ENCODE measurements around the gene NUBPL.
"Not testable (repeated sequence)": the region's sequence is repeated elsewhere in the genome, so short reads cannot be mapped to it uniquely, and the experiment has no call there.

Gene NUBPL

DNA sequence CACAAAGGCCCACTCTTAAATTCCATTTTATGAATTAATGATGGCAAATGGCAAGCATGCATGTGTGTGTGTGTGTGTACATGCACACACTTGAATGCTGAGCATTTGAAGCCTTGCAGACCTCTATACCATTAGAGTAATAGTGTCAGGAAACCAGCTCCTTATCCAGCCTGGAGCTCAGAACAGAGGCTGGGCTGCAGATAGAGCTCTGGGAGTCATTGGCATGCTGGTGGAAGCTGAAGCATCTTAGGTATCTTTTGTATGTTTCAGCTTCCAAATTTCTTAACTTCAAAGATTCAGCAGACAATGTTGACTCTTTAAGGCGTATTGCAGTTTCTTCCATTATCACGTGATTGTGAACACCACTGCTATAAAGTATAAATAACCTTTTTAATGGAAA is 323.0 kb downstream of the NUBPL start:
- H3K4me1 ChIP-seq (ENCODE audit: control insufficient read depth, insufficient read depth, low read length): no peaks in the 10 kb centered on the region

DNA sequence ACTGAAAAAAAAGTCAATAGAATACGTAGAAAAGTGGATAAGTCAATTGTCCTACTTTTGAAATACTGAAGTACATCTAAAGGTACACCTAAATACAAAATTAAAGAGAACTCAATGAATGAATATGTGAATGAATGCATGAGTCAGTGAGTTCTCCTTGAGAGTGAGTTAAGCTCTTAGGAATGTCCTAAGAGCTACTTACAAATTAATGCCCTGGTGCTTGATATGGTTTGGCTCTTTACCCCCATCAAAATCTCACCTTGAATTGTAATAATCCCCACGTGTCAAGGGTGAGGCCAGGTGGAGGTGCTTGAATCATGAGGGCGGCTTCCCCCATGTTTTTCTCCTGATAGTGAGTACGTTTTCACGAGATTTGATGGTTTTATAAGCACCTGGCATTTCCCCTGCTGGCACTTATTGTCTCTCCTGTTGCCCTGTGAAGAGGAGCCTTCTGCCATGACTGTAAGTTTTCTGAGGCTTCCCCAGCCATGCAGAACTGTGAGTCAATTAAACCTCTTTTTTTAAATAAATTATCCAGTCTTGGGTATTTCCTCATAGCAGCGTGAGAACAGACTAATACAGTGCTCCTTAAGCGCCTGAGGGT is 323.7 kb downstream of the NUBPL start:
- Histone ChIP-seq H3K4me1 (ENCODE audit: control insufficient read depth, insufficient read depth, low read length) (no peaks in the 10 kb centered on the region), H3K27ac (ENCODE audit: low read depth, low read length) (no peak overlapping the region), H3K27me3 (ENCODE audit: control insufficient read depth, insufficient read depth, low read length) (no peaks in the 10 kb centered on the region), H3K9ac (ENCODE audit: low read length) (no peak overlapping the region), H3K4me3 (ENCODE audit: low read length) (no peak overlapping the region), H3K36me3 (ENCODE audit: control insufficient read depth, insufficient read depth, low read length) (no peaks in the 10 kb centered on the region)

More for the DNA sequence above, 323.0 kb downstream of the NUBPL start:
- no peak overlapping the region for H3K9ac ChIP-seq (ENCODE audit: low read length)
- no peaks in the 10 kb centered on the region for H3K36me3 ChIP-seq (ENCODE audit: control insufficient read depth, insufficient read depth, low read length)
- H3K4me3 ChIP-seq (ENCODE audit: low read length): no peak overlapping the region
- no peaks in the 10 kb centered on the region for H3K27me3 ChIP-seq (ENCODE audit: control insufficient read depth, insufficient read depth, low read length)
- H3K27ac ChIP-seq (ENCODE audit: low read depth, low read length): no peak overlapping the region

DNA sequence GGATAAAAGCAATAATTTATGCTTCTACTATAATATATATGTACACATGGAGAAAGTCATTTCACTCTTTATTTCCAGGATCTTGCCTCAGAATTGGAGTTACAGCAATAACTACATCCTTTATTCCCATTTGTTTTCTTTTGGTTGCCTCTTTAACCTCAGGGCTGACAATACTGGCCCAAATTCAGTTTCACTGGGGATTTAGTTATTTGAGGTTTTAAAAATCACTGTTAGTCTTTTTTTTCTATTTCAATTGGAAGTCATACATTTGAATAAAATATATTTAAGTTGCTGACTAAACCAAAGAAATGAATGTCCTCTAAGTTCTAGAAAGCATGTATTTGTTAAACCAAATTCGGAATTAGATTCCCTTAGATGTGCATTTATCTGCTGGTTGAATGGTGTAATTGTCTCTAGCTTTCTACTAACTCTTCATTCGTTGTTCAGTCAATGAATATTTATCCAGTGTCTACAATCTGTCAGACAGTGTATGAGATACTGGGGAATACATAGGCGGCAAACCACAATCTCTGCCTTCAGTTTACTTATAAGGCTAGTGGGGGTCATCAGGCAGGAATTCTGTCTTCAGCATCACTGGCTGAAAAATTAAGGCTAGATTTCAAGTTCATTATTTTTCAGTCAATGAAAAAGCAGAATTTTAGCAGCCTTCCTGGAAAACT is 325.1 kb downstream of the NUBPL start:
- H3K27ac ChIP-seq (ENCODE audit: low read depth, low read length): no peak overlapping the region
- no peak overlapping the region for H3K4me3 ChIP-seq (ENCODE audit: low read length)

DNA sequence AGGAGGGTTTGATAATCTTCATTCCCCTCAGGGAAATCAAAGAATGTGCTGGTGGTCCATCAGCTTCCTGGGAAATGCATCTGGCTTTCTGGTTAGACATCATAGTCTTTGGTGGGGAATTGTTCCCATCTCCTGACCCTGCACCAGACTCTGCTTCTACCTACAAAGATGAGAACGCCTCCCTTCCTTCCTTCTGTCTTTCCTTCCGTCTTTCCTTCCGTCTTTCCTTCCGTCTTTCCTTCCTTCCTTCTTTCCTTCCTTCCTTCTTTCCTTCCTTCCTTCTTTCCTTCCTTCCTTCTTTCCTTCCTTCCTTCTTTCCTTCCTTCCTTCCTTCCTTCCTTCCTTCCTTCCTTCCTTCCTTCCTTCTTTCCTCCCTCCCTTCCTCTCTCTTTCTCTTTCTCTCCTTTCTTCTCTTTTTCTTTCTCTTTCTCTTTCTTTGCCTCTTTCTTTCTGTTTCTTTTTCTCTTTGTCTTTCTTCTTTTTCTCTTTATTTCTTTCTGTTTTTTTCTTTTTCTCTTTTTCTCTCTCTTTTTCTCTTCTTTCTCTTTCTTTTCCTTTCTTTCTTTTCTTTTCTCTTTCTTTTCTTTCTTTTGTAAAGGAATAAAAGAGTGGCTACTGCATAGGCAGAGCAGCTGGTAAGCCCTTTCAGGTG is 326.9 kb downstream of the NUBPL start:
- H3K27me3 ChIP-seq (ENCODE audit: control insufficient read depth, insufficient read depth, low read length): no peaks in the 10 kb centered on the region
- no peaks in the 10 kb centered on the region for H3K4me1 ChIP-seq (ENCODE audit: control insufficient read depth, insufficient read depth, low read length)
- H3K9ac ChIP-seq (ENCODE audit: low read length): no peak overlapping the region
- no peak overlapping the region for H3K27ac ChIP-seq (ENCODE audit: low read depth, low read length)
- no peak overlapping the region for H3K4me3 ChIP-seq (ENCODE audit: low read length)
- no peaks in the 10 kb centered on the region for H3K36me3 ChIP-seq (ENCODE audit: control insufficient read depth, insufficient read depth, low read length)

More for the DNA sequence above, 325.1 kb downstream of the NUBPL start:
- no peaks in the 10 kb centered on the region for H3K27me3 ChIP-seq (ENCODE audit: control insufficient read depth, insufficient read depth, low read length)
- H3K9ac ChIP-seq (ENCODE audit: low read length): no peak overlapping the region
- no peaks in the 10 kb centered on the region for H3K4me1 ChIP-seq (ENCODE audit: control insufficient read depth, insufficient read depth, low read length)
- H3K36me3 ChIP-seq (ENCODE audit: control insufficient read depth, insufficient read depth, low read length): no peaks in the 10 kb centered on the region

DNA sequence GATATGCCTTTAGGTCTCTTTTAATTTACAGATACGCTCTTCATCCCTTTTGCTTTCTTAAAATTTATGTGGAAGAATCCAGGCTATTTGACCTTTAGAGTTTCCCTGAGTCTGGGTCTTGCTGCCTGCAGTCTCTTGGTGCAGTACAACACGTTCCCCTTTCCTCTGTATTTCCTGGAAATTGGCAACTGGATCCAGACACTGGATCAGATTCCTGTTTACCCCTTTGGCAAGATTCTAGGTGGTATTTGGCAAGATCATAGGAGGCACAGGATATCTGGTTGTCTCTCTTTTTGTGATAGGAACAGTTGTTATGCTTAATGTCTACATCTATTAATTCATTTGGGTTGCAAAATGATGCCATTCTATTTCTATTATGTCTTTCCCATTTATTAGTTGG is 328.1 kb downstream of the NUBPL start:
- no peak overlapping the region for H3K4me3 ChIP-seq (ENCODE audit: low read length)
- H3K27me3 ChIP-seq (ENCODE audit: control insufficient read depth, insufficient read depth, low read length): no peaks in the 10 kb centered on the region
- H3K4me1 ChIP-seq (ENCODE audit: control insufficient read depth, insufficient read depth, low read length): no peaks in the 10 kb centered on the region
- H3K36me3 ChIP-seq (ENCODE audit: control insufficient read depth, insufficient read depth, low read length): no peaks in the 10 kb centered on the region
- no peak overlapping the region for H3K27ac ChIP-seq (ENCODE audit: low read depth, low read length)
- H3K9ac ChIP-seq (ENCODE audit: low read length): no peak overlapping the region

DNA sequence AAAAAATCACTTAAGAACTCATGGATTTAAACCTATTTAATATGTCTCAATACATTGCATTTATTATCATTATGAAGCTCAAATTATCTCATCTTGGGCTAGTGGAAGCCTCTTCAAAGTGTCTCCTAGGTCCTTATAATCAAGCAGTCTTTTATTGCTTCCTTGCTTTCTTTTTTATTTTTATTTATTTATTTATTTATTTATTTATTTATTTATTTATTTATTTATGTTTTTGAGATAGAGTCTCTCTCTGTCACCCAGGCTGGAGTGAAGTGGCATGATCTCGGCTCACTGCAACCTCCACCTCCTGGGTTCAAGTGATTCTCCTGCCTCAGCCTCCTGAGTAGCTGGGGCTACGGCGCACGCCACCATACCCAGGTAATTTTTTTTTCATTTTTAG is 329.0 kb downstream of the NUBPL start:
- not testable (repeated sequence) for H3K4me3 ChIP-seq (ENCODE audit: low read length); H3K4me1 ChIP-seq (ENCODE audit: control insufficient read depth, insufficient read depth, low read length); H3K27ac ChIP-seq (ENCODE audit: low read depth, low read length); H3K9ac ChIP-seq (ENCODE audit: low read length); H3K27me3 ChIP-seq (ENCODE audit: control insufficient read depth, insufficient read depth, low read length); H3K36me3 ChIP-seq (ENCODE audit: control insufficient read depth, insufficient read depth, low read length)

DNA sequence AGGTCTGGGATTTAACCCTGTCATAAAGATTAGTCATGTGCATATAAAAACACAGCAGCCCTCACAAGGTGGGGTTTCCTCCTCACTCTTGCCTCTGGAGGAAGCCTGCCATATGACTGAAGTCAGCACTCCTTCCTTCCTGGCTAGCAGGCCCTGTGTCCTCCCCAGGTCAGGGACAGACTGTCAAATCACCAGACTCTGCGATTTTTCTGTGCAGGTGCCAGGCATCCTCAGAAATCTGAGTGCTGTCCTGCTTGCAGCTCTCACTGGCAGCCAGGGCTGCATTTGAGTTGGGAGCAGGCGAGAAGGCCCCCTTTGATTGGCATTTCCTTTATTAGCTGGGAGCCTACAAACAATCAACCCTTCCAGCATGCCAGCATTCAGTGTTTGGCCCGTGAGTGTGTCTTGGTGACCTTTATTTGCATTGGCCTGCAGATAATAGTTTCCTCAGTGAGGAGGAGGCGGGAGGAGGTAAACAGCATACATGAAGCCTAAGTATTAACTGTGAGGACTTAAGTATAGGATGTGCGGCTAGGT is 332.1 kb downstream of the NUBPL start:
- no peaks in the 10 kb centered on the region for H3K36me3 ChIP-seq (ENCODE audit: control insufficient read depth, insufficient read depth, low read length)
- H3K9ac ChIP-seq (ENCODE audit: low read length): no peak overlapping the region
- no peaks in the 10 kb centered on the region for H3K27me3 ChIP-seq (ENCODE audit: control insufficient read depth, insufficient read depth, low read length)
- no peaks in the 10 kb centered on the region for H3K4me1 ChIP-seq (ENCODE audit: control insufficient read depth, insufficient read depth, low read length)
- no peak overlapping the region for H3K4me3 ChIP-seq (ENCODE audit: low read length)
- no peak overlapping the region for H3K27ac ChIP-seq (ENCODE audit: low read depth, low read length)

DNA sequence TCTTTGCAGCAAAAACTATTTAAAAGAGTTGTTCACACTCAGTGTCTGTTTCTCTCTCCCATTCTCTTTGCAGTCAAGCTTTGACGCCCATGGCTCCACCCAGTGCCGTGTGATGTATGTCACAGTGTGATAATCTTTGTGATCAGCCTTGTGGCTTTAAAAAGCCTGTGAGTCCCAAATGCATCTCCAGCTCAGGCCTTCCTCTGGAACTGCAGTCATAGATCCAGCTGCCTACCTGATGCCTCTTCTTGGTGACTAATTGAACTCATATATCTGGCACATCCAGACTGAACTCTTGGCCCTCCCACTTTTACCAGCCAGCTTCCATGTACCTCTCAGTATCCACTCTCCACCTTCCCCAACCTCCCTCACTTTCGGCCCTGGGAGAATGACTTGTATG is 333.1 kb downstream of the NUBPL start:
- Histone ChIP-seq H3K9ac (ENCODE audit: low read length) (no peak overlapping the region), H3K27ac (ENCODE audit: low read depth, low read length) (no peak overlapping the region), H3K27me3 (ENCODE audit: control insufficient read depth, insufficient read depth, low read length) (no peaks in the 10 kb centered on the region), H3K36me3 (ENCODE audit: control insufficient read depth, insufficient read depth, low read length) (no peaks in the 10 kb centered on the region), H3K4me3 (ENCODE audit: low read length) (no peak overlapping the region), H3K4me1 (ENCODE audit: control insufficient read depth, insufficient read depth, low read length) (no peaks in the 10 kb centered on the region)

DNA sequence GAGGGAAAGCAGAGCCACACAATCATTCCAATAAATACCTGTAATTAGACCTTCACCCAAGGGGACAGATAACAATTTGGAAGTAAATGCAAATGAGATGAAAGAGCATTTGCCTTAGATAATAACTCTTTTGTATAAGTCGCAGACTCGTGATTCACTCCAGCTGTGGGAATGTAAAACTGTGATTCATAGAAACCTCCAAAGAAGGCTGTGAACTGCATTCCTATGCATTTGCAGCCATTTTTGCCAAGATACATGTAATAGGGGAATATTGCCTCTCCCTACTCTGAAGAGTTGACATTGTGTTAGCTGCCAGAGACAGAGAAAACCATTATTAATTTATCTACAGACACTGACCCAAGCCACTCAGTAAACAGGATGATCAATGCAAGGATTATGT is 334.0 kb downstream of the NUBPL start:
- Histone ChIP-seq H3K27me3 (ENCODE audit: control insufficient read depth, insufficient read depth, low read length) (no peaks in the 10 kb centered on the region), H3K27ac (ENCODE audit: low read depth, low read length) (no peak overlapping the region), H3K9ac (ENCODE audit: low read length) (no peak overlapping the region), H3K4me3 (ENCODE audit: low read length) (no peak overlapping the region), H3K36me3 (ENCODE audit: control insufficient read depth, insufficient read depth, low read length) (no peaks in the 10 kb centered on the region), H3K4me1 (ENCODE audit: control insufficient read depth, insufficient read depth, low read length) (no peaks in the 10 kb centered on the region)

DNA sequence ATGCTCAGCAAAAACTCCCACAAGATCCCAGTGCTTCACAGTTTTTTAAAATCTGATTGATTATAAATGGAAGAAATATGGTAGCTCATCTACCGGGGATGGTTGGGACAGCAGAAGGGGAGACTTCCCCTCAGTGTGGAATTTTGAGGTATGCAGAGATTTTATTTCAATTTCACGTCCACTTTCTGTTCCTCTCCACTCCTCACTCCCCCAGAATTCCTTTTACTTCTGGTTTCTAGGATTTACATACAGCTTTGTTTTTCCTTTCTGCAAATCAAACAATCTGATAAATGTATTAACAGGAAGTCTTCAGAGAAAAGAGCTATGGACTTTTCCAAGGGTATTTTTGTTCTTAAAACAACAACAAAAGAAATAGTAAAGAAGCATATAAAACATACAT is 334.4 kb downstream of the NUBPL start:
- Histone ChIP-seq H3K27ac (ENCODE audit: low read depth, low read length) (no peak overlapping the region), H3K4me3 (ENCODE audit: low read length) (no peak overlapping the region), H3K9ac (ENCODE audit: low read length) (no peak overlapping the region), H3K36me3 (ENCODE audit: control insufficient read depth, insufficient read depth, low read length) (no peaks in the 10 kb centered on the region), H3K4me1 (ENCODE audit: control insufficient read depth, insufficient read depth, low read length) (no peaks in the 10 kb centered on the region), H3K27me3 (ENCODE audit: control insufficient read depth, insufficient read depth, low read length) (no peaks in the 10 kb centered on the region)

DNA sequence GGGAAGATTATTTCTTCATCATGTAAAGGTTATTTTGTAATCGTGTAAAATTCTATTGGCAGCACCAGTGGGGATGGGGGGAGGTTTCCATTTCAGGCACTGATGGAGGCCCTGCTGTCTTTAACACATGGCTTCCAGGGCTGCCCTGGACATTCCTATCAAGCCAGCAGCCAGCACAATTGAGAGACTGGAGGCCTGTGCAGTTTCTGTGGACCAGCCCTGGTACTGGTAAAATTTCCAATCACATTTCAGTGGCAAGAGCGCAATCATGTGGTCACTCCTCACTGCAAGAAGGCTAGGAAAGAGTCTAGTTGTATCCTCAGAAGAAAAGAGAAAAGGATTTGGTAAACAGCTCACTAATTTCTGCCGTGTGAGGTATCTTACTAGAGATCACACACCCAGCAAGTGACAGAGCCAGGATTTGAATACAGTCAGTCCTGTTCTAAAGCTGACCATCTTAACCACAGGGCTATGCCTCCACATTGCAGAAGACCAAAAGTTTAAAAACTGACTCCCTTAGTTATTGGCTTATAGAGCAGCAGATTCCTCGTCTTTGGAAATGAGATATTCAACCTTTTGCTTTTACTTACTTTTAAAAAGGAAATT is 336.5 kb downstream of the NUBPL start:
- H3K4me1 ChIP-seq (ENCODE audit: control insufficient read depth, insufficient read depth, low read length): no peaks in the 10 kb centered on the region
- no peak overlapping the region for H3K9ac ChIP-seq (ENCODE audit: low read length)
- H3K4me3 ChIP-seq (ENCODE audit: low read length): no peak overlapping the region
- no peaks in the 10 kb centered on the region for H3K27me3 ChIP-seq (ENCODE audit: control insufficient read depth, insufficient read depth, low read length)
- no peak overlapping the region for H3K27ac ChIP-seq (ENCODE audit: low read depth, low read length)
- H3K36me3 ChIP-seq (ENCODE audit: control insufficient read depth, insufficient read depth, low read length): no peaks in the 10 kb centered on the region

DNA sequence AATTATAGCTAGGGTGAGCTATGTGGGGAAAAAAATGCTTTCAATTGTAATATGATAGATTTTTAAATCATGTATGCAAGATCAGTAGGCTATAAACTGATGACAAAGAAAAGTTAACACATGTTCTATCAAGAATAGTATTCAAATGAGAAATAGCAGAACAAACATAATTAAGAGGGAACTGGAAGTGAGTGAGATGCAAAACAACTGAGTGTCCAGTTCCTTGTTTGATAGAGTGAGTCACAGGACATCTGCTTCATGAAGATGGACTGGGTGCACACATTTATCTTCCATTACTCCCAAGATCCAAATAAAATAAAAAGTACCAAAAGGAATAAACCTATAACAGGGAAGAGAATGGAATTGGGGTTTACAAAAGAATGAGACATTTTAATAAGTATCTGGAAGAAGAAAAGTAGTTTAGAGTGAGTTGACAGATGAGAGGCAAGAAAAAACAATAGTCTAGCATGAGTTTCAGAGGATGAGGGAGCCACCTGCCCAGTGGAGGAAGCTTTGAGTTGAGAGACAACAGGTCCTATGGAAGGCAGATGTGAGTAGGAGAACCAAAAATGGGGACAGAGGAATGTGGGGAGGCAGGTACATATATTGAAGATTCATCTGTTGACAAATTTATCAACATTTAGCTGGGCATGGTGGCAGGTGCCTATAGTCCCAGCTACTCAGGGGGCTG is 337.8 kb downstream of the NUBPL start:
- no peaks in the 10 kb centered on the region for H3K4me1 ChIP-seq (ENCODE audit: control insufficient read depth, insufficient read depth, low read length)
- H3K4me3 ChIP-seq (ENCODE audit: low read length): no peak overlapping the region
- H3K9ac ChIP-seq (ENCODE audit: low read length): no peak overlapping the region
- H3K27me3 ChIP-seq (ENCODE audit: control insufficient read depth, insufficient read depth, low read length): no peaks in the 10 kb centered on the region
- H3K36me3 ChIP-seq (ENCODE audit: control insufficient read depth, insufficient read depth, low read length): no peaks in the 10 kb centered on the region
- no peak overlapping the region for H3K27ac ChIP-seq (ENCODE audit: low read depth, low read length)

Measured in rectal smooth muscle tissue (tissue), 1 donor.